Esophagus muscularis mucosa (tissue), 4 donors: Measurements from ENCODE around the gene ORC1. TPM values are rescaled to one million over a fixed set of nuclear protein-coding genes. Genes with fewer than 3 reads are reported as not detected.

Experiments used
- DNase-seq: peaks from one replicate; pipeline ENCODE4 v3.0.0-alpha.2; 2017; ENCODE audit errors: extremely low spot score
- H3K27ac ChIP-seq, 4 donors: fragments of 200-600 bp; sonication (generic); replicated peaks in 1 of 4; 1 replicate in 3 of 4; 2 replicates in 1 of 4; pipeline ENCODE4 v1.5.1; 2016 to 2019; ENCODE audit warnings: mild to moderate bottlenecking in 1 of 4
- H3K27me3 ChIP-seq, 4 donors: fragments of 200-600 bp; sonication (generic); one replicate each; pipeline versions ENCODE4 v1.5.1 to v1.6.0; 2016 to 2019
- H3K36me3 ChIP-seq, 4 donors: fragments of 200-600 bp; sonication (generic); one replicate each; pipeline ENCODE4 v1.5.1; 2016 to 2019
- H3K4me1 ChIP-seq, 4 donors: fragments of 200-600 bp; sonication (generic); one replicate each; pipeline ENCODE4 v1.5.1; 2016 to 2019
- H3K4me3 ChIP-seq, 4 donors: fragments of 200-600 bp; sonication (generic); 1 replicate in 2 of 4; 2 replicates in 2 of 4; pipeline ENCODE4 v1.5.1; 2016 to 2019; ENCODE audit warnings: mild to moderate bottlenecking in 4 of 4, moderate library complexity in 1 of 4
- H3K9me3 ChIP-seq, 4 donors: fragments of 200-600 bp; sonication (generic); 1 replicate in 3 of 4; 2 replicates in 1 of 4; pipeline ENCODE4 v1.5.1; 2016 to 2019
- CTCF ChIP-seq, 3 experiments: fragments of 200-600 bp in 2 of 3; fragments of 450-650 bp in 1 of 3; sonication (generic) in 2 of 3; IDR thresholded peaks; one replicate each; pipeline ENCODE4 v1.5.1; 2017 to 2019; ENCODE audit warnings: antibody characterized with exemption in 3 of 3, mild to moderate bottlenecking in 2 of 3, moderate library complexity in 1 of 3
- EP300 ChIP-seq: sonication (generic); formaldehyde crosslinking; IDR thresholded peaks from one replicate; pipeline ENCODE4 v1.6.1; 2017; ENCODE audit warnings: antibody characterized with exemption
- POLR2A ChIP-seq: fragments of 450-650 bp; IDR thresholded peaks from one replicate; pipeline ENCODE4 v1.6.1; 2017; ENCODE audit warnings: antibody characterized with exemption, moderate library complexity, mild to moderate bottlenecking, low read depth
- POLR2AphosphoS5 ChIP-seq, 2 donors: sonication (generic); formaldehyde crosslinking; IDR thresholded peaks; one replicate each; pipeline ENCODE4 v1.6.1; 2017; ENCODE audit warnings: antibody characterized with exemption in 2 of 2
- WGBS: methylation state at CpG from one replicate; pipeline ENCODE4 v1.1.5; 2018; 5-methylcytosine and 5-hydroxymethylcytosine counted together
- intact Hi-C: fragments of 100-400 bp; cut with DNase I; formaldehyde crosslinking; loops from one replicate; pipeline ENCODE4 v1.15.1; 2023
- total RNA-seq, 4 donors: library from RNA; depleted of rRNA; stranded (reverse); fragments of >200 nt; gene quantifications; one replicate each; pipeline versions ENCODE4 v1.1.0 to v1.2.1, GENCODE V29; 2016

ORC1 gene
- total RNA-seq, 4 donors from 2014 or later = 0.17 to 1.2 (median 0.33) TPM

GRCh38 chr1:52435650-52436049, 31.4 kb upstream of the ORC1 start:
- no peaks in the 10 kb centered on the region for H3K27me3 ChIP-seq
- DNase-seq = no peak
- no peak for TF ChIP-seq EP300
- TF ChIP-seq POLR2AphosphoS5 (IDR thresholded peaks at IDR 0.05) = no peak
- no peak for TF ChIP-seq CTCF (IDR thresholded peaks at IDR 0.05)
- TF ChIP-seq POLR2A = no peak
- no peaks in the 10 kb centered on the region for H3K9me3 ChIP-seq
- intact Hi-C loops = no loop called here
- H3K27ac ChIP-seq = no peak overlapping the region
- peaks cover 27 to 97% (median 70%) of the 10 kb centered on the region in 4 donors for H3K36me3 ChIP-seq
- 94% methylated on average over 1 of the region's 1 CpG for WGBS
- H3K4me3 ChIP-seq = no peak overlapping the region
- H3K4me1 ChIP-seq = no peaks in the 10 kb centered on the region

- no peak for DNase-seq
- Histone ChIP-seq H3K27ac (no peak overlapping the region), H3K9me3 (no peaks in the 10 kb centered on the region), H3K4me3 (no peak overlapping the region), H3K36me3 (peaks cover 30 to 98% (median 74%) of the 10 kb centered on the region in 4 donors), H3K4me1 (no peaks in the 10 kb centered on the region), H3K27me3 (no peaks in the 10 kb centered on the region)
- intact Hi-C loops = no loop called here
- TF ChIP-seq POLR2A = no peak
- no peak for TF ChIP-seq CTCF (IDR thresholded peaks at IDR 0.05)
- no peak for TF ChIP-seq POLR2AphosphoS5 (IDR thresholded peaks at IDR 0.05)
- WGBS = 96% methylated on average over 1 of the region's 1 CpG
Observed at GRCh38 chr1:52435211-52435610, 31.0 kb upstream of the ORC1 start.

GRCh38 chr1:52432807-52433206, 28.6 kb upstream of the ORC1 start:
- TF ChIP-seq CTCF (IDR thresholded peaks at IDR 0.05) = no peak
- no peak for TF ChIP-seq POLR2A
- no peak for TF ChIP-seq POLR2AphosphoS5 (IDR thresholded peaks at IDR 0.05)
- no peak for TF ChIP-seq EP300
- Histone ChIP-seq H3K4me3 (no peak overlapping the region), H3K9me3 (no peaks in the 10 kb centered on the region), H3K27ac (no peak overlapping the region), H3K27me3 (no peaks in the 10 kb centered on the region), H3K4me1 (no peaks in the 10 kb centered on the region), H3K36me3 (peaks cover 26 to 97% (median 74%) of the 10 kb centered on the region in 4 donors)
- 95% methylated on average over 8 of the region's 8 CpGs for WGBS
- DNase-seq = no peak
- intact Hi-C loops = no loop called here

GRCh38 chr1:52427152-52427551, 22.9 kb upstream of the ORC1 start:
- no peaks in the 10 kb centered on the region for H3K27me3 ChIP-seq
- no peak overlapping the region for H3K4me3 ChIP-seq
- intact Hi-C loops = no loop called here
- H3K4me1 ChIP-seq = peaks cover 0 to 2% (median 0%) of the 10 kb centered on the region in 4 donors
- no peak overlapping the region for H3K27ac ChIP-seq
- 85% methylated on average over 1 of the region's 1 CpG for WGBS
- peaks cover 25 to 86% (median 57%) of the 10 kb centered on the region in 4 donors for H3K36me3 ChIP-seq
- no peak for DNase-seq
- TF ChIP-seq EP300 = no peak
- no peak for TF ChIP-seq CTCF (IDR thresholded peaks at IDR 0.05)
- TF ChIP-seq POLR2AphosphoS5 (IDR thresholded peaks at IDR 0.05) = no peak
- TF ChIP-seq POLR2A = no peak
- H3K9me3 ChIP-seq = no peaks in the 10 kb centered on the region

GRCh38 chr1:52426371-52426770, 22.1 kb upstream of the ORC1 start:
- TF ChIP-seq POLR2A = no peak
- no peak for TF ChIP-seq POLR2AphosphoS5 (IDR thresholded peaks at IDR 0.05)
- TF ChIP-seq CTCF (IDR thresholded peaks at IDR 0.05) = no peak
- no peak for TF ChIP-seq EP300
- intact Hi-C loops = no loop called here

More at GRCh38 chr1:52426371-52426770, 22.1 kb upstream of the ORC1 start:
- DNase-seq = no peak
- H3K9me3 ChIP-seq = no peaks in the 10 kb centered on the region
- no peak overlapping the region for H3K4me3 ChIP-seq
- H3K27me3 ChIP-seq = no peaks in the 10 kb centered on the region
- no peak overlapping the region for H3K27ac ChIP-seq
- H3K36me3 ChIP-seq = peaks cover 27 to 86% (median 52%) of the 10 kb centered on the region in 4 donors
- peaks cover 0 to 2% (median 0%) of the 10 kb centered on the region in 4 donors for H3K4me1 ChIP-seq
- WGBS = 87% methylated on average over 3 of the region's 3 CpGs
